HG03025 (cell line): Measurements from ENCODE around the gene XAB2.
"Not testable (repeated sequence)": the region's sequence is repeated elsewhere in the genome, so short reads cannot be mapped to it uniquely, and the experiment has no call there.

Experiments
- ATAC-seq: cut with Tn5 transposase; IDR thresholded peaks from one replicate; pipeline ENCODE4 v1.9.1; 2021; ENCODE audit warnings: mild to moderate bottlenecking, moderate library complexity; ENCODE audit not compliant: unreplicated experiment, low FRiP score

The XAB2 gene

DNA sequence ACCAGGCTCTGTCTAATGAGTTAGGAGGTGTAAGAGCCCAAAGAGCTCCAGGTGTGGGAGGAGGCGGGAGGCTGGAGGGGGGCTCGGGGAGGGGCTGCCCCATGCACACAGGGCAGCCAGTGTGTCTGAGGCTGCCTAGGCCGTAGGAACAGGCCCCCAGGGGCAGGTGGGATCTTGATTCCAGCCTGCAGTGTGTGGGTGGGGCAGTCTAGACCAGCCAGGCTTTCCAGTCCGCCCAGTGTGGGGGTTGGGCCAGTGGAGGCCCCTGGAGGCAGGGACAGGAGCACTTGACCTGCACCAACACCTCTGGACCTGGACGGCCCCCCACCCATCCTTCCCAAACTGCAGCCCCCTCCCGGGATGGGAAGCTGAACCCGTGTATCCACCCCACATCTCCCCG, 39.1 kb downstream of the XAB2 start:
- ATAC-seq: no peak

DNA sequence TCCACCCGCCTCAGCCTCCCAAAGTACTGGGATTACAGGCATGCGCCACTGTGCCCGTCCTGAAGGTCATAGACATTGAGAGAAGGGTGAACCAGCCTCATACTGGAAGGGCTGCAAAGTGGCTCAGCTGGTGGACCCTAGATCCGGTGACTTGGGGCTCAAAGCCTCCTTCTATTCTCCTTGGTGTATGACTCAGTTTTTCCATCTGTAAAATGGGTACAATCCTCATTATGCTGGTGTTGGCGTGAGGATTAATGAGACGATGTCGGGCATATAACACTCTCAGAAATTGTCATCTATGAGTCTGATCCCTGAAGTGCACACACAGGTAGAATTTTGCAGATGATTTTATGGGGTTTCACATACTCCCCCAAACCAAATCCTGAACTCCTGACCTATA, 39.5 kb downstream of the XAB2 start:
- no peak for ATAC-seq

DNA sequence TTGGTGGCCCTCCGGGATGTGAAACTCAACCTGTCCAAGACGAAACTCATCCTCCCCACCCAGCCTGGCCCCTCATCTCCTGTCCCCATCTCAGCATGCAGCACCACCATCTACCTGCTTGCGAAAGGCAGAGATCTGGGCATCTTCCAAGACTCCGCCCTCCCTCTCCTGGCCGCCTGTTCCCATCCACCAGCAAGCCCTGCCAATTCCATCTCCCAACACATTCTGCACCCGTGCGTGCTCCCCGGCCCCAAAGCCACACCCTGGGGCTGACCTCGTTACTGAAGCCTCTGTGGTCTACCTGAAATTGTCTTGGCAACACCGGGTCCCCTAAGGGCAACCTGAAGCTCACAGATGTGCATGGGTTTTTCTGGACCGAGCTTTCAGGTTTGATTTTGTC, 46.9 kb downstream of the XAB2 start:
- no peak for ATAC-seq

DNA sequence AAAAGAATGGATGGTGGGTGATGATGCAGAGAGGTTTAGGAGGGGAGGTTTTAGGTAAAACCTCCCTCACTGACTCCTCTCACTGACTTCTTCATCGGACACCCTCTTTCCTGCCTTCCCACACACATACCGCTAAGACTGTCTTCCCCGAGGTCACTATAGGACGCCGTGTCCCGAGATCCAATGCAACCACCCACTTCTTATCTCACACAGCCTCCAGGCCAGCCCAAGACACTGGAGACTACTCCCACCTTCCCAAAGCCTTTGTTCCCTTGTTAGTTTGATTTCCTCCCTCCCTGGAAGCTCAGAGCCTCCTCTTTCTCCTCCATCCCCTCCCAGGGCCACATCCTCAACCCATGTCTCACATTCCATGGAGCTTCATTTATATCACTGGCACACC, 50.2 kb downstream of the XAB2 start:
- ATAC-seq: no peak

DNA sequence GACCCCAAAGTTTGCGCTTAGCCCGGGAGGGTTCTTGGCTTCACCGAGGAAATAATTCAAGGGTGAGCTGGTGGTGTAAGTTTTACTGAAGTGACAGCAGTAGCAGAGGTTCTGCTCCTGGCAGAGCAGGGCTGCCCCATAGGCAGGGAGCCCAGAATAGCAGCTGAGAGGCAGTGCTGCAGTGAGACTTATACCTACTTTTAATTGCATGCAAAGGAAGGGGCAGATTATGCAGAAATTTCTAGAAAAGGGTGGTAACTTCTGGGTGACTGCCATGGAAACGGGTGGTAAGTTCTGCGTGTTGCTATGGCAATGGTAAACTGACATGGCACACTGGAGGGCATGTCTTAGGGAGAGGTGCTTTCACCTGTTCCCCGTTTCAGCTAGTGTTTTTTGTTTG, 51.2 kb downstream of the XAB2 start:
- no peak for ATAC-seq

DNA sequence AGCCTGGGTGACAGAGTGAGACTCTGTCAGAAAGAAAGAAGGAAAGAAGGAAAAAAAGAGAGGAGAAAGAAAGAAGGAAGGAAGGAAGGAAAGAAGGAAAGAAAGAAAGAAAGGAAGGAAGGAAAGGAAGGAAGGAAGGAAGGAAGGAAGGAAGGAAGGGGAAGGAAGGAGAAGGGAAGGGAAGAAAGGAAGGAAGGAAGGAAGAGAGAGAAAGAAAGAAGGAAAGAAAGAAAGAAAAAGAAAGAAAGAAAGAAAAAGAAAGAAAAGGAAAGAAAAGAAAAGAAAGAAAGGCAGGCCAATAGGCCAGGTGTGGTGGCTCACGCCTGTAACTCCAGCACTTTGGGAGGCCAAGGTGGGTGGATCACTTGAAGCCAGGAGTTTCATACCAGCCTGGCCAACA, 51.9 kb downstream of the XAB2 start:
- not testable (repeated sequence) for ATAC-seq

DNA sequence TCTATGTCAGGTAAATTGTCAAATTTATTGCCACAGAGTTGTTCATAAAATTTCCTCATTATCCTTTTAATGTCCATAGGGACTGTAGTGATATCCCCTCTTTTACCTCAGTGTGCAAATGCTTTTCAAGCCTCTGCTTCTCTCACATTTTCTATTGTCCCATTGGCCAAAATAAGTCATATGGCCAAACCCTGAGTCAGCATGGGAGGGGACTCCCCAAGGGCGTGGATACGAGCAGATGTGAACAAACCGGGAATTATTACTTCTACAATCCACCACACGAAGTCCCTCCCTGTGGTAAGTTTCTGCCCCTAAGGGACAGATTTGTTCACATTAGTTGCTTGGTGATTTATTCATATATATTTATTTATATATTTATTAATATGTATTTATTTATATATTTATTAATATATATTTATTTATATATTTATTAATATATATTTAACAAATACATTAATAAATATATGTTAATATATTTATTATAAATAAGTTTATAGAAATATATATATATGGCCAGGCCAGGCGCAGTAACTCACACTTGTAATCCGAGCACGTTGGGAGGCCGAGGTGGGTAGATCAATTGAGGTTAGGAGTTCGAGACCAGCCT, 53.8 kb downstream of the XAB2 start:
- no peak for ATAC-seq

DNA sequence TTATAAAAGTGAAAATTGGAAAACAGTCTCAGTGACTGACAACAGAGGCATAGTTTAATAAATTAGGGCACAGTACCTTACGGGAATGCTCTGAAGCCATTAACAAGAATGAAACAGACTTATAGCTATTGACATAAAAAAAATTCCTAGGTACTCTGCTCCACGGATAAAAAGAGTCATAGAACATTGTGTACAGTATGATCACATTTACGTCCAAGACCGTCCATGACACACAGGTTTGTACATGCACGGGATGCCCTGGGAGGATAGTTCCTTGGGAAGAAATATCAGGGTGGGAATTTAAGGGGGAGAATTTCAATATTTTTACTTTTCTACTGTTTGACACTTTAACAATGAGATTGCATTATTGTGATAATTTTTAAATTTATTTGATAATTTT, 58.6 kb downstream of the XAB2 start:
- no peak for ATAC-seq
